SK-N-SH (cell line): ENCODE measurements around the gene TPO. TPM values are rescaled to one million over a fixed set of nuclear protein-coding genes. Genes with fewer than 3 reads are reported as not detected.

ENCODE experiments used
- CTCF ChIA-PET: fragments of 300-600, 350-600 bp; formaldehyde crosslinking; extraction: SDS; loops from one replicate; lab custom pipeline; 2021; lab: Yijun Ruan, JAX
- POLR2A ChIA-PET: fragments of 350-600 bp; sonication (Branson Sonifier 250); formaldehyde crosslinking; extraction: SDS; loops from one replicate; lab custom pipeline; 2020; ENCODE audit warnings: antibody characterized with exemption, inconsistent platforms; lab: Yijun Ruan, JAX
- DNase-seq: peaks from one replicate; pipeline ENCODE4 v3.0.0; 2012
- H2AFZ ChIP-seq: fragments of 200-600 bp; sonication (generic); 2 replicates; pipeline ENCODE4 v1.8.1; 2016; ENCODE audit warnings: antibody characterized with exemption, mild to moderate bottlenecking, low read depth
- H3F3A ChIP-seq: fragments of 200-600 bp; sonication (generic); replicated peaks from 2 replicates; pipeline ENCODE3; 2016; ENCODE audit warnings: antibody characterized with exemption, mild to moderate bottlenecking; ENCODE audit not compliant: insufficient read depth
- H3K27ac ChIP-seq, 2 experiments: fragments of 200-500 bp in 1 of 2; fragments of 200-600 bp in 1 of 2; sonication (Bioruptor generic) in 1 of 2; sonication (generic), shearing (Covaris generic) in 1 of 2; 2 replicates each; pipeline versions ENCODE4 v1.5.1 to v1.6.1; 2014 to 2016; ENCODE audit warnings: low read depth in 2 of 2, inconsistent platforms in 1 of 2, low read length in 1 of 2, mild to moderate bottlenecking in 1 of 2, mixed read lengths in 1 of 2
- H3K27me3 ChIP-seq: fragments of 200-600 bp; sonication (generic), shearing (Covaris generic); 2 replicates; pipeline ENCODE4 v1.6.1; 2016; ENCODE audit warnings: mixed run types; ENCODE audit not compliant: insufficient read depth
- H3K36me3 ChIP-seq, 2 experiments: fragments of 200-500 bp in 1 of 2; fragments of 200-600 bp in 1 of 2; sonication (Bioruptor generic) in 1 of 2; sonication (generic) in 1 of 2; replicated peaks in 1 of 2; 2 replicates each; pipeline versions ENCODE3 to v1.5.1; 2014 to 2016; ENCODE audit warnings: low read length in 1 of 2, mild to moderate bottlenecking in 1 of 2; ENCODE audit not compliant: insufficient read depth in 2 of 2, control insufficient read depth in 1 of 2
- H3K4me1 ChIP-seq, 2 experiments: fragments of 200-500 bp in 1 of 2; fragments of 200-600 bp in 1 of 2; sonication (Bioruptor generic) in 1 of 2; sonication (generic), shearing (Covaris generic) in 1 of 2; 2 replicates each; pipeline versions ENCODE4 v1.5.1 to v1.6.1; 2014 to 2016; ENCODE audit warnings: low read depth in 1 of 2, low read length in 1 of 2, mixed run types in 1 of 2; ENCODE audit not compliant: insufficient read depth in 2 of 2, control insufficient read depth in 1 of 2
- H3K4me2 ChIP-seq: fragments of 200-600 bp; sonication (generic), shearing (Covaris generic); 2 replicates; pipeline ENCODE4 v1.6.1; 2017; ENCODE audit warnings: mixed run types
- H3K4me3 ChIP-seq, 2 experiments: fragments of 200-500 bp in 1 of 2; fragments of 200-600 bp in 1 of 2; sonication (Bioruptor generic) in 1 of 2; sonication (generic), shearing (Covaris generic) in 1 of 2; 2 replicates each; pipeline versions ENCODE4 v1.5.1 to v1.8.1; 2014 to 2016; ENCODE audit warnings: low read depth in 2 of 2, inconsistent platforms in 1 of 2, low read length in 1 of 2, mild to moderate bottlenecking in 1 of 2, mixed read lengths in 1 of 2, moderate library complexity in 1 of 2
- H3K79me2 ChIP-seq: fragments of 200-600 bp; sonication (generic); 2 replicates; pipeline ENCODE4 v1.8.1; 2017; ENCODE audit warnings: mild to moderate bottlenecking; ENCODE audit not compliant: insufficient read depth
- H3K9ac ChIP-seq: fragments of 200-600 bp; sonication (generic); 2 replicates; pipeline ENCODE4 v1.6.1; 2017; ENCODE audit warnings: mixed run types
- H3K9me2 ChIP-seq: fragments of 200-600 bp; sonication (generic); 2 replicates; pipeline ENCODE4 v1.6.1; 2017; ENCODE audit warnings: mixed run types
- H3K9me3 ChIP-seq: fragments of 200-600 bp; sonication (generic); 2 replicates; pipeline ENCODE4 v1.6.1; 2017; ENCODE audit warnings: mixed run types, mild to moderate bottlenecking, moderate library complexity
- H4K20me1 ChIP-seq: fragments of 200-600 bp; sonication (generic); 2 replicates; pipeline ENCODE4 v1.6.1; 2017; ENCODE audit warnings: mild to moderate bottlenecking, mixed run types; ENCODE audit not compliant: insufficient read depth
- EZH2phosphoT487 ChIP-seq: fragments of 200-600 bp; sonication (generic); IDR thresholded peaks from 2 replicates; pipeline ENCODE4 v1.6.1; 2017; ENCODE audit warnings: low read depth, mixed run types, mild to moderate bottlenecking, antibody characterized with exemption, moderate library complexity, borderline replicate concordance
- FOXJ3 ChIP-seq: sonication (generic); formaldehyde crosslinking; IDR thresholded peaks from 2 replicates; pipeline ENCODE4 v1.5.1; 2020; ENCODE audit warnings: mild to moderate bottlenecking, missing genetic modification reagents
- FOXM1 ChIP-seq: IDR thresholded peaks from 2 replicates; pipeline ENCODE4 v1.4.0; 2012; ENCODE audit warnings: low read depth, mild to moderate bottlenecking
- GATA2 ChIP-seq: sonication (generic); formaldehyde crosslinking; IDR thresholded peaks from 2 replicates; pipeline ENCODE4 v1.5.0; 2020; ENCODE audit warnings: mild to moderate bottlenecking, missing genetic modification reagents
- MEF2A ChIP-seq: IDR thresholded peaks from 2 replicates; pipeline ENCODE4 v1.4.0; 2012; ENCODE audit warnings: low read depth, borderline replicate concordance
- MXI1 ChIP-seq: IDR thresholded peaks from 2 replicates; pipeline ENCODE4 v1.6.1; 2012; ENCODE audit warnings: mild to moderate bottlenecking, low read depth, low read length, improper control_type of control experiment
- NFIC ChIP-seq: IDR thresholded peaks from 2 replicates; pipeline ENCODE4 v1.4.0; 2012; ENCODE audit warnings: borderline replicate concordance
- POLR2AphosphoS5 ChIP-seq: IDR thresholded peaks from 2 replicates; pipeline ENCODE4 v1.6.1; 2012; ENCODE audit warnings: low read depth, low read length
- RAD21 ChIP-seq: IDR thresholded peaks from 2 replicates; pipeline ENCODE4 v1.6.1; 2012; ENCODE audit warnings: mild to moderate bottlenecking, low read length
- SMC3 ChIP-seq: IDR thresholded peaks from 2 replicates; pipeline ENCODE4 v1.6.1; 2012; ENCODE audit warnings: low read depth, low read length, improper control_type of control experiment
- TAF1 ChIP-seq: IDR thresholded peaks from 2 replicates; pipeline ENCODE4 v1.6.1; 2012; ENCODE audit warnings: low read depth, mild to moderate bottlenecking, low read length, moderate library complexity, borderline replicate concordance
- TCF12 ChIP-seq: IDR thresholded peaks from 2 replicates; pipeline ENCODE4 v1.4.0; 2012
- TEAD4 ChIP-seq: IDR thresholded peaks from 2 replicates; pipeline ENCODE4 v1.4.0; 2012; ENCODE audit warnings: mild to moderate bottlenecking, borderline replicate concordance; ENCODE audit not compliant: insufficient read depth
- YY1 ChIP-seq: IDR thresholded peaks from 2 replicates; pipeline ENCODE4 v1.4.0; 2012; ENCODE audit warnings: low read depth, mild to moderate bottlenecking
- WGBS: methylation state at CpG from one replicate; pipeline ENCODE4 v1.1.6; 2017; ENCODE audit warnings: low lambda C conversion rate; 5-methylcytosine and 5-hydroxymethylcytosine counted together
- polyA plus RNA-seq, 3 experiments: library from polyadenylated mRNA; depleted of rRNA; stranded (reverse); fragments of >200 nt; gene quantifications; 2 replicates each; pipeline ENCODE4 v1.2.3, GENCODE V29; 2012
- TF ChIP-seq, protein P1 (sequence below): fragments of 150-350 bp; IDR thresholded peaks from 2 replicates; pipeline ENCODE4 v1.6.1; 2016; ENCODE audit warnings: mild to moderate bottlenecking, low read depth, low read length
- TF ChIP-seq, protein P2 (sequence below): IDR thresholded peaks from 2 replicates; pipeline ENCODE4 v1.4.0; 2012; ENCODE audit warnings: low read depth, borderline replicate concordance
- TF ChIP-seq, protein P3 (sequence below): fragments of 150-350 bp; IDR thresholded peaks from 2 replicates; pipeline ENCODE4 v1.6.1; 2017; ENCODE audit warnings: antibody characterized with exemption, low read length, low read depth, borderline replicate concordance
- TF ChIP-seq, protein P4 (sequence below): IDR thresholded peaks from 2 replicates; pipeline ENCODE4; 2012
- TF ChIP-seq, protein P5 (sequence below): IDR thresholded peaks from 2 replicates; pipeline ENCODE4 v1.4.0; 2012; ENCODE audit warnings: low read depth, borderline replicate concordance

TPO gene
- polyA plus RNA-seq, 1 of the 3 experiments (the other 2 are of a cell fraction): not detected

DNA sequence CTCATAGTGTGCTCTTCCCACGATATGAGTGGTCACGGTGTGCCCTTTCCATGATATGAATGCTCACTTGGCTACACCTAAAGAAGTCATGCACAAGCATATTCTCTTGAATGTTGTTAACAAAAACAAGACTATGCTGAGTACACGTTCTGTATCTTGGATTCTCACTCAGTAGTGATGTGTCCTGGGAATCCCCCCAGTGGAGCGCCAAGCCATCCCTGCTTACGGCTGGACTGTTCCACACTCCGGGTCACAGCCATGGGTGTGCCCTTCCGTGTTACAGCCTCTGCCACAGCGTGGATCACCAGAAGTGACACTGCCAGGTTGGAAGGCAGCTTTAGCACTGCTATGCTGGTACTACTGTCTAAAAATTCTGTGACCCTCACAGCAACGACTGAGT, 59.1 kb downstream of the TPO start:
- CTCF ChIA-PET: no interaction called here
- no peaks in the 10 kb centered on the region for H3K9me2 ChIP-seq

More for the DNA sequence above, 59.1 kb downstream of the TPO start:
- H3K36me3 ChIP-seq: no peaks in the 10 kb centered on the region
- POLR2A ChIA-PET: no interaction called here
- no peaks in the 10 kb centered on the region for H3K9me3 ChIP-seq
- no peak overlapping the region for H3K27ac ChIP-seq
- H3K27me3 ChIP-seq: no peaks in the 10 kb centered on the region
- no peak for DNase-seq
- H3K9ac ChIP-seq: no peak overlapping the region
- no peaks in the 10 kb centered on the region for H3K4me1 ChIP-seq
- no peak overlapping the region for H3K4me3 ChIP-seq
- no peak overlapping the region for H2AFZ ChIP-seq
- no peaks in the 10 kb centered on the region for H4K20me1 ChIP-seq
- WGBS: 40% methylated on average over 9 of the region's 9 CpGs
- no peaks in the 10 kb centered on the region for H3K79me2 ChIP-seq
- TF ChIP-seq FOXM1 (no peak), RAD21 (no peak), YY1 (no peak), FOXJ3 (no peak), TAF1 (no peak), TCF12 (no peak), EZH2phosphoT487 (no peak), POLR2AphosphoS5 (no peak), GATA2 (CRISPR knock-in tag) (no peak), MEF2A (no peak), TEAD4 (no peak), MXI1 (no peak), SMC3 (no peak), NFIC (no peak)
- TF ChIP-seq, protein P1, sequence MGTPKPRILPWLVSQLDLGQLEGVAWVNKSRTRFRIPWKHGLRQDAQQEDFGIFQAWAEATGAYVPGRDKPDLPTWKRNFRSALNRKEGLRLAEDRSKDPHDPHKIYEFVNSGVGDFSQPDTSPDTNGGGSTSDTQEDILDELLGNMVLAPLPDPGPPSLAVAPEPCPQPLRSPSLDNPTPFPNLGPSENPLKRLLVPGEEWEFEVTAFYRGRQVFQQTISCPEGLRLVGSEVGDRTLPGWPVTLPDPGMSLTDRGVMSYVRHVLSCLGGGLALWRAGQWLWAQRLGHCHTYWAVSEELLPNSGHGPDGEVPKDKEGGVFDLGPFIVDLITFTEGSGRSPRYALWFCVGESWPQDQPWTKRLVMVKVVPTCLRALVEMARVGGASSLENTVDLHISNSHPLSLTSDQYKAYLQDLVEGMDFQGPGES: no peak
- TF ChIP-seq, protein P2, sequence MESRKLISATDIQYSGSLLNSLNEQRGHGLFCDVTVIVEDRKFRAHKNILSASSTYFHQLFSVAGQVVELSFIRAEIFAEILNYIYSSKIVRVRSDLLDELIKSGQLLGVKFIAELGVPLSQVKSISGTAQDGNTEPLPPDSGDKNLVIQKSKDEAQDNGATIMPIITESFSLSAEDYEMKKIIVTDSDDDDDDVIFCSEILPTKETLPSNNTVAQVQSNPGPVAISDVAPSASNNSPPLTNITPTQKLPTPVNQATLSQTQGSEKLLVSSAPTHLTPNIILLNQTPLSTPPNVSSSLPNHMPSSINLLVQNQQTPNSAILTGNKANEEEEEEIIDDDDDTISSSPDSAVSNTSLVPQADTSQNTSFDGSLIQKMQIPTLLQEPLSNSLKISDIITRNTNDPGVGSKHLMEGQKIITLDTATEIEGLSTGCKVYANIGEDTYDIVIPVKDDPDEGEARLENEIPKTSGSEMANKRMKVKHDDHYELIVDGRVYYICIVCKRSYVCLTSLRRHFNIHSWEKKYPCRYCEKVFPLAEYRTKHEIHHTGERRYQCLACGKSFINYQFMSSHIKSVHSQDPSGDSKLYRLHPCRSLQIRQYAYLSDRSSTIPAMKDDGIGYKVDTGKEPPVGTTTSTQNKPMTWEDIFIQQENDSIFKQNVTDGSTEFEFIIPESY: no peak
- TF ChIP-seq, protein P3, sequence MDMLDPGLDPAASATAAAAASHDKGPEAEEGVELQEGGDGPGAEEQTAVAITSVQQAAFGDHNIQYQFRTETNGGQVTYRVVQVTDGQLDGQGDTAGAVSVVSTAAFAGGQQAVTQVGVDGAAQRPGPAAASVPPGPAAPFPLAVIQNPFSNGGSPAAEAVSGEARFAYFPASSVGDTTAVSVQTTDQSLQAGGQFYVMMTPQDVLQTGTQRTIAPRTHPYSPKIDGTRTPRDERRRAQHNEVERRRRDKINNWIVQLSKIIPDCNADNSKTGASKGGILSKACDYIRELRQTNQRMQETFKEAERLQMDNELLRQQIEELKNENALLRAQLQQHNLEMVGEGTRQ: no peak
- TF ChIP-seq, protein P4, sequence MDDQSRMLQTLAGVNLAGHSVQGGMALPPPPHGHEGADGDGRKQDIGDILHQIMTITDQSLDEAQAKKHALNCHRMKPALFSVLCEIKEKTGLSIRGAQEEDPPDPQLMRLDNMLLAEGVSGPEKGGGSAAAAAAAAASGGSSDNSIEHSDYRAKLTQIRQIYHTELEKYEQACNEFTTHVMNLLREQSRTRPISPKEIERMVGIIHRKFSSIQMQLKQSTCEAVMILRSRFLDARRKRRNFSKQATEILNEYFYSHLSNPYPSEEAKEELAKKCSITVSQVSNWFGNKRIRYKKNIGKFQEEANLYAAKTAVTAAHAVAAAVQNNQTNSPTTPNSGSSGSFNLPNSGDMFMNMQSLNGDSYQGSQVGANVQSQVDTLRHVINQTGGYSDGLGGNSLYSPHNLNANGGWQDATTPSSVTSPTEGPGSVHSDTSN: no peak
- TF ChIP-seq, protein P5, sequence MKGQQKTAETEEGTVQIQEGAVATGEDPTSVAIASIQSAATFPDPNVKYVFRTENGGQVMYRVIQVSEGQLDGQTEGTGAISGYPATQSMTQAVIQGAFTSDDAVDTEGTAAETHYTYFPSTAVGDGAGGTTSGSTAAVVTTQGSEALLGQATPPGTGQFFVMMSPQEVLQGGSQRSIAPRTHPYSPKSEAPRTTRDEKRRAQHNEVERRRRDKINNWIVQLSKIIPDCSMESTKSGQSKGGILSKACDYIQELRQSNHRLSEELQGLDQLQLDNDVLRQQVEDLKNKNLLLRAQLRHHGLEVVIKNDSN: no peak
- H3K4me2 ChIP-seq: no peak overlapping the region
- H3F3A ChIP-seq: no peaks in the 10 kb centered on the region
